K562 (cell line): ENCODE data around the gene C2CD4C. TPM values are rescaled to one million over a fixed set of nuclear protein-coding genes. Genes with fewer than 3 reads are reported as not detected.
A peak's percentile ranks its signal among the peaks of the same experiment; 100 is the strongest.
"Not testable (repeated sequence)": the region's sequence is repeated elsewhere in the genome, so short reads cannot be mapped to it uniquely, and the experiment has no call there.

Experiments
- ATAC-seq: fragments of 200-7000 bp; cut with Tn5 transposase; 3 replicates; pipeline ENCODE4 v1.9.1; 2020; ENCODE audit warnings: moderate library complexity
- BruUV-seq: library from RNA; stranded (reverse); fragments of 400-500 nt; replicated peaks from 2 replicates; lab custom pipeline; 2021; lab: Mats Ljungman, UMichigan
- CTCF ChIA-PET: fragments of 300-600 bp; formaldehyde crosslinking; extraction: SDS; loops from one replicate; lab custom pipeline; 2021; ENCODE audit warnings: low intra/inter-chr PET ratio; lab: Yijun Ruan, JAX
- POLR2A ChIA-PET: fragments of 300-600, 350-650 bp; sonication (Branson Sonifier 250); formaldehyde crosslinking; extraction: SDS; loops from one replicate; lab custom pipeline; 2021; ENCODE audit warnings: antibody characterized with exemption, inconsistent platforms; lab: Yijun Ruan, JAX
- DNase-seq, 4 experiments: peaks; one replicate each; pipeline versions ENCODE4 v3.0.0 to v3.0.0-alpha.2; 2011 to 2018; ENCODE audit warnings: low spot score in 3 of 4, mixed read lengths in 3 of 4; ENCODE audit errors: extremely low read depth in 1 of 4
- FAIRE-seq: peaks from 2 replicates; lab custom pipeline; 2011; peaks lifted over from hg19 to GRCh38; lab: Jason Lieb, UNC
- H2AFZ ChIP-seq: 2 replicates; pipeline ENCODE4 v1.6.0; 2011; ENCODE audit warnings: low read depth, low read length, control low read depth, inconsistent platforms
- H3K27ac ChIP-seq: fragments of 200-600 bp; 3 replicates; pipeline ENCODE4 v1.8.0; 2011; ENCODE audit warnings: low read depth, mild to moderate bottlenecking, control low read depth, inconsistent platforms, low read length, moderate library complexity, mixed read lengths; ENCODE audit errors: extremely low read depth
- H3K27me3 ChIP-seq, 2 experiments: fragments of 300-600 bp in 1 of 2; 2 replicates in 1 of 2; 3 replicates in 1 of 2; pipeline versions ENCODE4 v1.6.0 to v1.8.0; 2011; ENCODE audit warnings: inconsistent platforms in 2 of 2, low read length in 2 of 2, mild to moderate bottlenecking in 1 of 2, mixed read lengths in 1 of 2, moderate library complexity in 1 of 2; ENCODE audit not compliant: control insufficient read depth in 2 of 2, insufficient read depth in 2 of 2
- H3K36me3 ChIP-seq: fragments of 300-600 bp; 3 replicates; pipeline ENCODE4 v1.8.0; 2011; ENCODE audit warnings: mild to moderate bottlenecking, low read length, inconsistent platforms; ENCODE audit not compliant: control insufficient read depth, insufficient read depth
- H3K4me1 ChIP-seq, 2 experiments: fragments of 200-600 bp in 1 of 2; replicated peaks in 1 of 2; 2 replicates in 1 of 2; 3 replicates in 1 of 2; pipeline versions ENCODE4 v1.5.1 to v1.8.0; 2011; ENCODE audit warnings: inconsistent platforms in 2 of 2, low read length in 2 of 2, mild to moderate bottlenecking in 1 of 2, mixed read lengths in 1 of 2, moderate library complexity in 1 of 2; ENCODE audit not compliant: control insufficient read depth in 2 of 2, insufficient read depth in 2 of 2
- H3K4me2 ChIP-seq: 2 replicates; pipeline ENCODE4 v1.6.1; 2011; ENCODE audit warnings: low read length, control low read depth, inconsistent platforms, mixed read lengths; ENCODE audit not compliant: insufficient read depth
- H3K4me3 ChIP-seq: fragments of 200-600 bp; sonication (generic), shearing (Covaris generic); 2 replicates; pipeline ENCODE4 v1.5.1; 2016; ENCODE audit warnings: control low read depth, inconsistent platforms
- H3K79me2 ChIP-seq: fragments of 200-600 bp; 3 replicates; pipeline ENCODE4 v1.8.0; 2011; ENCODE audit warnings: low read length, inconsistent platforms; ENCODE audit not compliant: control insufficient read depth, insufficient read depth
- H3K9ac ChIP-seq, 2 experiments: 2 replicates each; pipeline versions ENCODE4 v1.6.0 to v1.6.1; 2011; ENCODE audit warnings: low read depth in 2 of 2, low read length in 2 of 2, control low read depth in 1 of 2, inconsistent platforms in 1 of 2, mild to moderate bottlenecking in 1 of 2, mixed read lengths in 1 of 2; ENCODE audit not compliant: insufficient read depth in 1 of 2
- H3K9me1 ChIP-seq: one replicate; pipeline ENCODE4 v1.6.0; 2011; ENCODE audit warnings: inconsistent platforms, mild to moderate bottlenecking, low read length, moderate library complexity; ENCODE audit not compliant: control insufficient read depth, insufficient read depth
- H3K9me3 ChIP-seq: replicated peaks from 2 replicates; pipeline ENCODE4 v1.5.1; 2011; ENCODE audit warnings: low read depth, low read length, inconsistent platforms; ENCODE audit not compliant: control insufficient read depth, insufficient read depth
- H4K20me1 ChIP-seq: replicated peaks from 2 replicates; pipeline ENCODE4 v1.6.1; 2011; ENCODE audit warnings: low read length, inconsistent platforms, mixed read lengths; ENCODE audit not compliant: control insufficient read depth, insufficient read depth
- CBFA2T2 ChIP-seq: fragments of 450-650 bp; conservative IDR thresholded peaks from 2 replicates; pipeline ENCODE4 v1.6.1; 2017; ENCODE audit warnings: mild to moderate bottlenecking
- MEIS2 ChIP-seq: fragments of 450-650 bp; IDR thresholded peaks from 2 replicates; pipeline ENCODE4 v1.6.1; 2014; ENCODE audit warnings: mild to moderate bottlenecking; ENCODE audit not compliant: partially characterized antibody
- PML ChIP-seq: IDR thresholded peaks from 2 replicates; pipeline ENCODE4 v1.6.1; 2012; ENCODE audit warnings: low read length, inconsistent platforms
- TCF3 ChIP-seq: sonication (generic); formaldehyde crosslinking; IDR thresholded peaks from 2 replicates; pipeline ENCODE4 v1.4.0; 2020; ENCODE audit warnings: mild to moderate bottlenecking, missing genetic modification reagents
- TEAD4 ChIP-seq, 2 experiments: sonication (generic) in 1 of 2; formaldehyde crosslinking in 1 of 2; IDR thresholded peaks; 2 replicates each; pipeline versions ENCODE4 v1.6.1 to v1.8.0; 2012 to 2022; ENCODE audit warnings: borderline replicate concordance in 1 of 2, inconsistent platforms in 1 of 2, low read length in 1 of 2, mild to moderate bottlenecking in 1 of 2, missing genetic modification reagents in 1 of 2
- ZNF384 ChIP-seq: IDR thresholded peaks from 2 replicates; pipeline ENCODE4 v1.6.1; 2012; ENCODE audit warnings: low read depth, low read length, improper control_type of control experiment
- WGBS: fragments of 100-300 bp; shearing (Covaris generic); methylation state at CpG from one replicate; pipeline ENCODE4 v1.1.6; 2016; ENCODE audit warnings: low coverage, mixed read lengths; ENCODE audit not compliant: insufficient coverage; ENCODE audit errors: missing lambda C conversion rate; 5-methylcytosine and 5-hydroxymethylcytosine counted together
- in situ Hi-C: fragments of 300-500 bp; cut with MboI; formaldehyde crosslinking; loops from 4 replicates; pipeline ENCODE4 v1.15.0; 2018; ENCODE audit warnings: inconsistent platforms, mixed read lengths
- intact Hi-C: fragments of 100-400 bp; cut with micrococcal nuclease; formaldehyde crosslinking; loops from 2 replicates; pipeline ENCODE4 v1.14.2; 2022
- polyA plus RNA-seq, 8 experiments: library from polyadenylated mRNA; depleted of rRNA in 4 of 8; stranded (reverse) in 5 of 8; unstranded in 3 of 8; fragments of >200 nt; fragmentation: Nextera tagmentation in 2 of 8; fragmentation: Illumina TruSeq in 1 of 8; extraction: Ambion mirVana in 2 of 8; extraction: Trizol in 1 of 8; gene quantifications; 2 replicates each; pipeline versions ENCODE4 v1.2.1 to v1.2.3, GENCODE V29; 2011 to 2014; ENCODE audit warnings: inconsistent platforms in 1 of 8, missing spikeins in 1 of 8
- total RNA-seq, 7 experiments: library from RNA; depleted of rRNA in 6 of 7; stranded (reverse); fragments of >200 nt in 6 of 7; fragmentation: Illumina TruSeq in 2 of 7; extraction: Trizol in 2 of 7; gene quantifications; 2 replicates each; pipeline versions ENCODE4 v1.2.1 to v1.2.3, GENCODE V29; 2011 to 2021; ENCODE audit warnings: low replicate concordance in 1 of 7
- TF ChIP-seq, protein P1 (sequence below): sonication (generic); formaldehyde crosslinking; IDR thresholded peaks from 2 replicates; pipeline ENCODE4 v1.9.0; 2022; ENCODE audit warnings: mild to moderate bottlenecking, missing genetic modification reagents
- TF ChIP-seq, protein P2 (sequence below): fragments of 450-650 bp; IDR thresholded peaks from 2 replicates; pipeline ENCODE4 v1.6.1; 2016
- TF ChIP-seq, protein P3 (sequence below): sonication (generic); formaldehyde crosslinking; IDR thresholded peaks from 2 replicates; pipeline ENCODE4 v1.8.0; 2022; ENCODE audit warnings: missing genetic modification reagents, mild to moderate bottlenecking, moderate library complexity, borderline replicate concordance

C2CD4C gene
- total and polyA plus RNA-seq, 9 of the 15 experiments (the other 6 are each of a cell fraction or from before 2014, with no cell fraction given), result 0.01 to 0.07 TPM; not detected in 7

DNA sequence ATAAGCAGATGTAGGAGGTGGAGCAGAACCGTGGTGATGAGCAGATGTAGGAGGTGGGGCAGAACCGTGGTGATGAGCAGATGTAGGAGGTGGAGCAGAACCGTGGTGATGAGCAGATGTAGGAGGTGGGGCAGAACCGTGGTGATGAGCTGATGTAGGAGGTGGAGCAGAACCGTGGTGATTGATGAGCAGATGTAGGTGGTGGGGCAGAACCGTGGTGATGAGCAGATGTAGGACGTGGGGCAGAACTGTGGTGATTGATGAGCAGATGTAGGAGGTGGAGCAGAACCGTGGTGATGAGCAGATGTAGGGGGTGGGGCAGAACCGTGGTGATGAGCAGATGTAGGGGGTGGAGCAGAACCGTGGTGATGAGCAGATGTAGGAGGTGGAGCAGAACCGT is 27.0 kb downstream of the C2CD4C start:
- CTCF ChIA-PET, result not testable (repeated sequence)

DNA sequence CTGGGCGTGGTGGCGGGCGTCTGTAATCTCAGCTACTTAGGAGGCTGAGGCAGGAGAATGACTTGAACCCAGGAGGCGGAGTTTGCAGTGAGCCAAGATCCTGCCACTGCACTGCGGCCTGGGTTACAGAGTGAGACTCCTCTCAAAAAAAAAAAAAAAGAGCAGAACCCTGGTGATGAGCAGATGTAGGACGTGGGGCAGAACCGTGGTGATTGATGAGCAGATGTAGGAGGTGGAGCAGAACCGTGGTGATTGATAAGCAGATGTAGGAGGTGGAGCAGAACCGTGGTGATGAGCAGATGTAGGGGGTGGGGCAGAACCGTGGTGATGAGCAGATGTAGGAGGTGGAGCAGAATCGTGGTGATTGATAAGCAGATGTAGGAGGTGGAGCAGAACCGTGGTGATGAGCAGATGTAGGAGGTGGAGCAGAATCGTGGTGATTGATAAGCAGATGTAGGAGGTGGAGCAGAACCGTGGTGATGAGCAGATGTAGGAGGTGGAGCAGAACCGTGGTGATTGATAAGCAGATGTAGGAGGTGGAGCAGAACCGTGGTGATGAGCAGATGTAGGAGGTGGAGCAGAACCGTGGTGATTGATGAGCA is 28.2 kb downstream of the C2CD4C start:
- POLR2A ChIA-PET, result interaction anchor here (0.8 to 1.7 kb wide), 2 partner anchors 9 to 11 kb away, joined by 3 to 4 read pairs; no protein-coding TSS in a partner anchor
- FAIRE-seq; H2AFZ ChIP-seq; H3K27ac ChIP-seq; CTCF ChIA-PET; H3K4me3 ChIP-seq; H3K9me1 ChIP-seq; H3K36me3 ChIP-seq; H3K9me3 ChIP-seq; intact Hi-C loops; BruUV-seq; in situ Hi-C loops; ATAC-seq; H3K9ac ChIP-seq; H4K20me1 ChIP-seq; H3K79me2 ChIP-seq; H3K4me2 ChIP-seq; TF ChIP-seq TEAD4 (CRISPR knock-in tag; IDR thresholded peaks at IDR 0.05; ENCODE audit: borderline replicate concordance): not testable (repeated sequence)
- Histone ChIP-seq H3K27me3 (peaks cover 16 to 43% of the 10 kb centered on the region in 2 experiments; a peak in 4 of 5 replicates), H3K4me1 (peaks cover 5 to 33% of the 10 kb centered on the region in 2 experiments; a peak in 4 of 5 replicates)
- DNase-seq, result peak in 1 of 4 experiments; percentile 45
- WGBS, result 0% methylated on average over 6 of the region's 17 CpGs
- peak; percentile 68 for TF ChIP-seq CBFA2T2
- TF ChIP-seq PML, result peak; percentile 38; the same call in 1 of the 2 replicates
- TF ChIP-seq ZNF384, result peak; percentile 70
- TF ChIP-seq MEIS2, result peak; percentile 23
- TF ChIP-seq, protein P1, sequence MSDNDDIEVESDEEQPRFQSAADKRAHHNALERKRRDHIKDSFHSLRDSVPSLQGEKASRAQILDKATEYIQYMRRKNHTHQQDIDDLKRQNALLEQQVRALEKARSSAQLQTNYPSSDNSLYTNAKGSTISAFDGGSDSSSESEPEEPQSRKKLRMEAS (CRISPR knock-in tag), result 0 out of 2 replicates have a peak, but pooled peaks have one; percentile 43
- TF ChIP-seq, protein P2, sequence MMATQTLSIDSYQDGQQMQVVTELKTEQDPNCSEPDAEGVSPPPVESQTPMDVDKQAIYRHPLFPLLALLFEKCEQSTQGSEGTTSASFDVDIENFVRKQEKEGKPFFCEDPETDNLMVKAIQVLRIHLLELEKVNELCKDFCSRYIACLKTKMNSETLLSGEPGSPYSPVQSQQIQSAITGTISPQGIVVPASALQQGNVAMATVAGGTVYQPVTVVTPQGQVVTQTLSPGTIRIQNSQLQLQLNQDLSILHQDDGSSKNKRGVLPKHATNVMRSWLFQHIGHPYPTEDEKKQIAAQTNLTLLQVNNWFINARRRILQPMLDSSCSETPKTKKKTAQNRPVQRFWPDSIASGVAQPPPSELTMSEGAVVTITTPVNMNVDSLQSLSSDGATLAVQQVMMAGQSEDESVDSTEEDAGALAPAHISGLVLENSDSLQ, result 0 out of 2 replicates have a peak, but pooled peaks have one; percentile 28
- TF ChIP-seq TEAD4 (IDR thresholded peaks at IDR 0.05; ENCODE audit: low read length), result peak; percentile 46; the same call in 1 of the 2 replicates
- TF ChIP-seq TCF3 (CRISPR knock-in tag), result peak; percentile 71
- TF ChIP-seq, protein P3, sequence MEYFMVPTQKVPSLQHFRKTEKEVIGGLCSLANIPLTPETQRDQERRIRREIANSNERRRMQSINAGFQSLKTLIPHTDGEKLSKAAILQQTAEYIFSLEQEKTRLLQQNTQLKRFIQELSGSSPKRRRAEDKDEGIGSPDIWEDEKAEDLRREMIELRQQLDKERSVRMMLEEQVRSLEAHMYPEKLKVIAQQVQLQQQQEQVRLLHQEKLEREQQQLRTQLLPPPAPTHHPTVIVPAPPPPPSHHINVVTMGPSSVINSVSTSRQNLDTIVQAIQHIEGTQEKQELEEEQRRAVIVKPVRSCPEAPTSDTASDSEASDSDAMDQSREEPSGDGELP (CRISPR knock-in tag), result peak; percentile 72; the same call in 1 of the 2 replicates

More for the DNA sequence above, 27.0 kb downstream of the C2CD4C start:
- H3K27ac ChIP-seq, H3K79me2 ChIP-seq, intact Hi-C loops, in situ Hi-C loops, H3K9me1 ChIP-seq, POLR2A ChIA-PET, DNase-seq, H3K9me3 ChIP-seq, H3K4me2 ChIP-seq, BruUV-seq, FAIRE-seq, H2AFZ ChIP-seq, H3K4me3 ChIP-seq, H3K36me3 ChIP-seq, ATAC-seq, H3K9ac ChIP-seq, H4K20me1 ChIP-seq: not testable (repeated sequence)
- TF ChIP-seq, protein P3 (CRISPR knock-in tag), result peak; percentile 22; the same call in 1 of the 2 replicates
- peak; percentile 23; the same call in 1 of the 2 replicates for TF ChIP-seq CBFA2T2
- 0% methylated on average over 8 of the region's 11 CpGs for WGBS
- H3K4me1 ChIP-seq, result peaks cover 5 to 30% of the 10 kb centered on the region in 2 experiments; a peak in 4 of 5 replicates
- peaks cover 14 to 37% of the 10 kb centered on the region in 2 experiments; a peak in 4 of 5 replicates for H3K27me3 ChIP-seq
